Measurements from ENCODE around the gene FBXL2. TPM values are rescaled to one million over a fixed set of nuclear protein-coding genes. Genes with fewer than 3 reads are reported as not detected.

The FBXL2 gene
- total and polyA plus RNA-seq, 2 of the 8 experiments (the other 6 are each of a cell fraction or from before 2014, with no cell fraction given), result 3.1 to 5.4 TPM

- no peak overlapping the region for H2AFZ ChIP-seq (ENCODE audit: low read length)
- no peak overlapping the region for H2BK12ac ChIP-seq (ENCODE audit: low read depth, low read length)
- H3K18ac ChIP-seq (ENCODE audit: extremely low read depth, low read length), result no peak overlapping the region
- no peak overlapping the region for H3K14ac ChIP-seq (ENCODE audit: insufficient read length)
- no peak for DNase-seq (ENCODE audit: low read depth in 1 of 2, low spot score in 2 of 2)
- H4K91ac ChIP-seq (replicated peaks; ENCODE audit: insufficient read length, low read length), result no peak overlapping the region
- H2BK15ac ChIP-seq (ENCODE audit: low read length), result no peak overlapping the region
- H3K4me3 ChIP-seq (ENCODE audit: extremely low read depth in 1 of 4, insufficient read depth in 2 of 4, low read depth in 3 of 4, low read length in 4 of 4), result no peak overlapping the region
- no peak overlapping the region for H4K8ac ChIP-seq (ENCODE audit: extremely low read depth, insufficient read depth, low read length)
- no peak for TF ChIP-seq SIN3A (conservative IDR thresholded peaks at IDR 0.05 in 1 of 2, IDR thresholded peaks at IDR 0.05 in 1 of 2; ENCODE audit: low read depth in 1 of 2, low read length in 2 of 2)
- no peak overlapping the region for H2BK20ac ChIP-seq (ENCODE audit: low read length)
- no peak overlapping the region for H2AK5ac ChIP-seq (ENCODE audit: low read depth, low read length)
- no peak overlapping the region for H2BK120ac ChIP-seq (replicated peaks; ENCODE audit: low read depth, low read length)
- H3K4me2 ChIP-seq (ENCODE audit: insufficient read depth in 1 of 2, low read depth in 2 of 2, low read length in 2 of 2), result no peak overlapping the region
- H3K27me3 ChIP-seq (replicated peaks in 1 of 4; ENCODE audit: control insufficient read depth in 3 of 4, extremely low read depth in 1 of 4, insufficient read depth in 3 of 4, low read length in 3 of 4), result no peaks in the 10 kb centered on the region
- H3K56ac ChIP-seq (replicated peaks; ENCODE audit: insufficient read length, low read depth, low read length), result no peak overlapping the region
- CTCF ChIA-PET (ENCODE audit: partially characterized antibody), result interaction anchor here (1.0 to 3.0 kb wide), 5 partner anchors 9 to 289 kb away, joined by 3 to 27 read pairs (median 5); no protein-coding TSS in a partner anchor
- H3K4me1 ChIP-seq (replicated peaks in 1 of 4; ENCODE audit: control insufficient read depth in 3 of 4, insufficient read depth in 4 of 4, low read length in 3 of 4), result no peaks in the 10 kb centered on the region
- H2BK5ac ChIP-seq (ENCODE audit: low read depth, low read length), result no peak overlapping the region
- H3K9ac ChIP-seq (replicated peaks in 1 of 4; ENCODE audit: extremely low read depth in 1 of 4, low read depth in 3 of 4, low read length in 3 of 4), result no peak overlapping the region
- no peaks in the 10 kb centered on the region for H3K23me2 ChIP-seq (ENCODE audit: low read depth, low read length)
- no peaks in the 10 kb centered on the region for H3K79me2 ChIP-seq (ENCODE audit: control insufficient read depth in 1 of 2, insufficient read depth in 2 of 2, low read length in 2 of 2)
- H3K27ac ChIP-seq (ENCODE audit: low read depth, low read length), result no peak overlapping the region
- no peak overlapping the region for H3K4ac ChIP-seq (replicated peaks; ENCODE audit: insufficient read length, low read depth, low read length)
- H4K20me1 ChIP-seq (replicated peaks in 1 of 2; ENCODE audit: control insufficient read depth in 1 of 2, insufficient read depth in 2 of 2, low read length in 2 of 2), result no peaks in the 10 kb centered on the region
- no peak overlapping the region for H4K5ac ChIP-seq (ENCODE audit: insufficient read length, low read depth, low read length)
- POLR2A ChIA-PET (ENCODE audit: partially characterized antibody), result no interaction called here
- H3K23ac ChIP-seq (ENCODE audit: insufficient read length), result no peak overlapping the region
- no peaks in the 10 kb centered on the region for H3K79me1 ChIP-seq (ENCODE audit: low read depth, low read length)
- no peaks in the 10 kb centered on the region for H3K36me3 ChIP-seq (ENCODE audit: control insufficient read depth in 2 of 4, insufficient read depth in 4 of 4, low read length in 3 of 4)
- H3K9me3 ChIP-seq (ENCODE audit: insufficient read depth in 2 of 2, low read depth in 1 of 2, low read length in 1 of 2), result no peaks in the 10 kb centered on the region
- no peak for FAIRE-seq
These were observed 86.8 kb downstream of the FBXL2 start for GRCh38 chr3:33364060-33364459.

All from H1 (cell line).